PC-9 (cell line): ENCODE results near the gene ARX.

Experiments used
- EZH2 ChIP-seq: fragments of 200-600 bp; sonication (generic); IDR thresholded peaks from 2 replicates; pipeline ENCODE4 v1.8.0; 2017; ENCODE audit warnings: antibody characterized with exemption, low read depth
- TF ChIP-seq, protein P1 (sequence below): fragments of 200-600 bp; sonication (generic); conservative IDR thresholded peaks from 2 replicates; pipeline ENCODE4 v1.6.1; 2017; ENCODE audit warnings: mixed run types, antibody characterized with exemption, mild to moderate bottlenecking, moderate library complexity

- TF ChIP-seq, protein P1, sequence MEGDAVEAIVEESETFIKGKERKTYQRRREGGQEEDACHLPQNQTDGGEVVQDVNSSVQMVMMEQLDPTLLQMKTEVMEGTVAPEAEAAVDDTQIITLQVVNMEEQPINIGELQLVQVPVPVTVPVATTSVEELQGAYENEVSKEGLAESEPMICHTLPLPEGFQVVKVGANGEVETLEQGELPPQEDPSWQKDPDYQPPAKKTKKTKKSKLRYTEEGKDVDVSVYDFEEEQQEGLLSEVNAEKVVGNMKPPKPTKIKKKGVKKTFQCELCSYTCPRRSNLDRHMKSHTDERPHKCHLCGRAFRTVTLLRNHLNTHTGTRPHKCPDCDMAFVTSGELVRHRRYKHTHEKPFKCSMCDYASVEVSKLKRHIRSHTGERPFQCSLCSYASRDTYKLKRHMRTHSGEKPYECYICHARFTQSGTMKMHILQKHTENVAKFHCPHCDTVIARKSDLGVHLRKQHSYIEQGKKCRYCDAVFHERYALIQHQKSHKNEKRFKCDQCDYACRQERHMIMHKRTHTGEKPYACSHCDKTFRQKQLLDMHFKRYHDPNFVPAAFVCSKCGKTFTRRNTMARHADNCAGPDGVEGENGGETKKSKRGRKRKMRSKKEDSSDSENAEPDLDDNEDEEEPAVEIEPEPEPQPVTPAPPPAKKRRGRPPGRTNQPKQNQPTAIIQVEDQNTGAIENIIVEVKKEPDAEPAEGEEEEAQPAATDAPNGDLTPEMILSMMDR: no peak
- no peak for TF ChIP-seq EZH2
These were observed 10.8 kb downstream of the ARX start for GRCh38 chrX:25005034-25005381.
